COLO668 (cell line): ENCODE data around the gene TLE1.
A peak's percentile ranks its signal among the peaks of the same experiment; 100 is the strongest.

Source experiments
- DNase-seq: peaks from one replicate; lab custom pipeline; 2025; ENCODE audit not compliant: unreplicated experiment; lab: John Stamatoyannopoulos, UW

TLE1 gene

GRCh38 chr9:81686614-81687520 lies 2.5 kb downstream of the TLE1 start:
- peak; percentile 83 for DNase-seq

- no peak for DNase-seq
These were observed 3.4 kb downstream of the TLE1 start for GRCh38 chr9:81685763-81686613.

- no peak for DNase-seq
These were observed 4.7 kb downstream of the TLE1 start for GRCh38 chr9:81684635-81685034.

GRCh38 chr9:81683704-81684103 lies 5.6 kb downstream of the TLE1 start:
- DNase-seq: no peak

- DNase-seq: no peak
These were observed 6.1 kb downstream of the TLE1 start for GRCh38 chr9:81683238-81683637.

- no peak for DNase-seq
These were observed 6.5 kb downstream of the TLE1 start for GRCh38 chr9:81682797-81683196.

GRCh38 chr9:81682177-81682576 lies 7.2 kb downstream of the TLE1 start:
- DNase-seq: no peak

- no peak for DNase-seq
These were observed 8.8 kb downstream of the TLE1 start for GRCh38 chr9:81680506-81680905.

GRCh38 chr9:81680006-81680405 lies 9.3 kb downstream of the TLE1 start:
- DNase-seq: no peak

GRCh38 chr9:81678088-81678487 lies 11.3 kb downstream of the TLE1 start:
- DNase-seq: no peak

GRCh38 chr9:81676395-81676794 lies 13.0 kb downstream of the TLE1 start:
- DNase-seq: no peak

GRCh38 chr9:81673310-81673709 lies 16.0 kb downstream of the TLE1 start:
- no peak for DNase-seq

GRCh38 chr9:81671880-81672280 lies 17.5 kb downstream of the TLE1 start:
- no peak for DNase-seq

GRCh38 chr9:81669866-81670265 lies 19.5 kb downstream of the TLE1 start:
- no peak for DNase-seq

- DNase-seq: no peak
These were observed 20.2 kb downstream of the TLE1 start for GRCh38 chr9:81669041-81669651.

GRCh38 chr9:81666123-81666522 lies 23.2 kb downstream of the TLE1 start:
- DNase-seq: no peak

GRCh38 chr9:81665322-81665871 lies 23.9 kb downstream of the TLE1 start:
- no peak for DNase-seq

- DNase-seq: no peak
These were observed 24.6 kb downstream of the TLE1 start for GRCh38 chr9:81664638-81665222.

- DNase-seq: no peak
These were observed 28.0 kb downstream of the TLE1 start for GRCh38 chr9:81661339-81661738.

- DNase-seq: no peak
These were observed 32.4 kb downstream of the TLE1 start for GRCh38 chr9:81656871-81657337.

GRCh38 chr9:81656004-81656403 lies 33.3 kb downstream of the TLE1 start:
- no peak for DNase-seq
